NCI-H1694 (cell line): ENCODE data around the gene PPP2R2D.

Experiments used
- DNase-seq: peaks from one replicate; lab custom pipeline; 2025; lab: John Stamatoyannopoulos, UW

Gene PPP2R2D

DNA sequence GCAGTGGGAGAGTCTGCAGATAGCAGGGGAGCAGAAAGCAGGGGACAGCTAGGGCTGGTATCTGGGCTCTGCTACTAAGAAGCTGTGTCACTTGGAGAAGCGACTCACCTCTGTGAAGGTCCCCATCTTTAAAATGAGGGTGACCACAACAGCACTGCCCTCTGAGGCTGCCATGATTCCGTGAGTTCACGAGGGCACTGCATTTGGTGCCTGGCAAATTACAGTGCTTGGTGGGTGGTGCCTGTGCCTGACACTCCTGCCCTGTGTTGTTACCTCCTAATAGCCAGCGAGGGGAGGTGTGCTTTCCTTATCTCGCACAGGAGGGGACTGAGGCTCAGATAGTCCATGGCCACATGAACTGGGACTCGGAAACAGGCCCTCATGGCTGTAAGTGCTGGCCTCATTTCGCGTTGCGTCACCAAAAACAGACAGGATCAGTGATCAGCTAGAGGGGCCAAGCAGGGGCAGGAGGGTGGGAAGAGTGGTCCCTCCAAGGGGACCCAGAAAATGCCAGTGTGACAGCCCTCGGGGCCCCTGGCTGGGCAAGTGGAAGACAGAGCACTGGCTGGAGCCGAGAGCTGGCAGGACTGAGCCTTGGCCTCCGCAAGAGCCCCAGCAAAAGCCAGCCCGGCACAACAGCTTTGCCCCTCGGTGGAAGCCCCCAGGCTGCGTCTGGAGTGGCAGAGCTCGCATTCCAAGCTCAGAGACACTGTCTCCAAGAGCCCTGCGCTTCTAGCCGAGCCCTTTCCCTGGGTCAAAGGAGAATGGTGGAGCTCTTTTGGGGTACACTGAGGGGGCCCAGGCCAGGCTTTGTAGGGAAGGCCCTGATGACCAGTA is 98.3 kb downstream of the PPP2R2D start:
- no peak for DNase-seq

DNA sequence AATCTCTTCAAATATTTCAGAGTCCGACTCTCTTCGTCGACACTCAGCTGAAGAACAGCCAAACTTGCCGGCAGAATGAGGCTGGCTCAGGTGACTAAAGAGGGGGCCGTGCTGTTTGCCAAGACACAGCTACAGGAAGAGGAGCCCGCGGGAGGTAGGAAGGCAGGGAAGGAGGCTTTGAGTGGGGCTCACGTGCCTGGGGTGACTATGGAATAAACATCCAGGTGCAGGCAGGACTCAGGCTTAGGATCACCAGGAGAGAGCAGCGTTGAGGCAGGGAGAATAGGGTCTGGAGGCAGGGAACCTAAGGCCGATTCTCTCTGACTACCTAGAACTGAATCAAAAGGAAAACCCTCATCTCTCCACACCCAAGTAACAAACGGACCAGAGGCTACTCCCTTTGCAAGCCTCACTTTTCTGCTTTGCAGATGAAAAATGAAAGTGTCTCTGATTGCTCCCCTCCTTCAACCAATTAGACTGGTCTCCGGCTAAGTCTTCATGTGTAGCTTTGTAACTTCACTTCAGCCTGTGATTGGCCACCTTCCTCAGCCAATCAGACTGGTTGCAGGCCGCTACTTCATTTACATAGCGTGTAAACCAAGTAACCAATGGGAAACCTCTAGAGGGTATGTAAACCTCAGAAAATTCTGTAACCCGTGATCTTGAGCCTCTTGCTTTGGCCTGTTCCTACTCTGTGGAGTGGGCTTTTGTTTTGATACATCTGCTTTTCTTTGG is 100.6 kb downstream of the PPP2R2D start:
- DNase-seq: no peak

DNA sequence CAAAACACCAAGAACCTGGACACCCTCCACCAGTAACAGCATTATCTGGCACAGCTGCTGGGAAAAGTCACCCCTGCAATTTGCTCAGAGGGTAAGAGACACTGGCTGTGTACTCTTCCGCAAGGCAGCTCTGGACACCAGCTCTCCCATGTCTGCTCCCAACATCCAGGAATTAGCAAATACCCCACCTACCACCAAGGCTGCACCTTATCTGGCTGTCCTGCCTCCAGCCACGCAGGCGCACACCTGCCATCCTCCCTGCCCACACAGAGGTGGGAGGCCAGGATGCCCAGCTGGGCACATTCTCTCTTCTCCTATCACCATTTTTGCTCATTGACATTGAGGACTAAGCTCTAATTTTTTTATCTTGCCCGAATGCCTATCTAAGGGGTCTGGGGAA is 101.2 kb downstream of the PPP2R2D start:
- no peak for DNase-seq

DNA sequence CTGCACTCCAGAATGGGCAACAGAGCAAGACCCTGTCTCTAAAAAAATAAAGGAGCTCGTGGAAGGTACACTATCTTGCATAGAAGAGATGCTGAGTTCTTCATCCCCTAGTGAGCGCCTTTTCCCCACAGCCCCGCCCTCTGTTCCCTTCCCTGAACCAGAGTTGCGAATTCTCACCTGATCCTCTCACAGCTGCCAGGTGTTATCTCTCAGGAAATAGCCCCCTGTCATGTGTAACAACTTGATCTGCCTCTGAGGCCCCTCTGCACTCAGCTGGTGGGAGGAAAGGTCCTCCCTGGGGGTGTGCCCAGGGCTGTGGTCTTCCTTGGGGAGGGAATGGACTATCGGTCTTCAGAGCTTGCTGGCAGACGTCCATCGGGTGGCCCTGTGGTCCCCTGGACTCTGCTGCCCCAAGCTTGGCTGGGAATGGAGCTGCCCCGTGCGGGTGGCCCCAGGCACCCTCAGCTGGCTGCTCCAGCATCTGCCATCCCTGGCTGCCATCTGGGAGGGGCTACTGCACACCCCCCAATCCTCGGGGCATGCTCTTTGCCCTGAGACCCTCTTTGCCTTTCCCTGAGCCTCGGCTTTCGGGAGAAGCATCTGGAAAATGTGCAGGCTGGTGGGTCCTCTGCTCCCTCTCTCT is 102.6 kb downstream of the PPP2R2D start:
- DNase-seq: no peak

DNA sequence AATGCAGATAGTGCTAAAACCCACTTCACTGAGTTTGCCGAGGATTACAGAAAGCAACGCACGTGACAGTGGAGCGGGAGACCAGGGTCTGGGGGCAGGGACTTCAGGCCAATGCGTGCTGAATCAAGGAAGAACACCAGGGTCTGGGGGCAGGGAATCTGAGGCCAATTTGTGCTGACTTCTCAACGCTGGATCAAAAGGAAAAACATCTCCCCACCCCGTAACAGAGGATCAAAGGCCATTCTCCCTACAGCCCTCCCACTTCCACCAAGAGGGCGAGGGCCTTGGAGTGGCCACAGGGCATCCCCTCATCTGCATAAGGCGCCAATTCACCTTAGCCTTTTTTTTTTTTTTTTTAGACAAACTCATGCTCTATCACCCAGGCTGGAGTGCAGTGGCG is 103.2 kb downstream of the PPP2R2D start:
- DNase-seq: no peak

DNA sequence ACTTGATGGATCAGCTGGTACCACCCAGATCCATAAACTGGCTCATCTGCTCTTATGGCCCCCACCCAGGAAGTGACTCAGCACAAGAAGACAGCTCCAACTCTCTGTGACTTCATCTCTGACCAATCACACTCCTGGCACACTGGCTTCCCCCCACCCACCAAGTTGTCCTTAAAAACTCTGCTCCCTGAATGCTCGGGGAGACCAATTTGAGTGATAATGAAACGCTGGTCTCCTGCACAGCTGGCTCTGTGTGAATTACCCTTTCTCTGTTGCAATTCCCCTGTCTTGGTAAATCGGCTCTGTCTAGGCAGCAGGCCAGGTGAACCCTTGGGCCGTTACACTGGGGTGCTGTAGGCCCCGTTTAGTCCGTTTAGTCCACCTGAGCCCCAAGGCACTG is 104.3 kb downstream of the PPP2R2D start:
- DNase-seq: no peak

DNA sequence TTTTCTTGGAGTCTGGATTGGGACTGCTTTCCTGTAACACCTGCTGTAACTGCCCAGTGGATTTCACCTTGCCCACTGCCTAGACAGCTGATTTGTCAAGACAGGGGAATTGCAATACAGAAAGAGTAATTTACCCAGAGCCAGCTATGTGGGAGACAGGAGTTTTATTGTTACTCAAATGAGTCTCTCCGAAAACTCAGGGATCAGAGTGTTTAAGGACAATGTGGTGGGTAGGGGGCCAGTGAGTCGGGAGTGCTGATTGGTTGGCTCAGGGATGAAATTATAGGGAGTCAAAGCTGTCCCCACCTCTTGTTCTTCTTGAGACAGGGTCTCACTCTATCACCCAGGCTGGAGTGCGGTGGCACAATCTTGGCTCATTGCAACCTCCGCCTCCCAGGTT is 106.2 kb downstream of the PPP2R2D start:
- no peak for DNase-seq

DNA sequence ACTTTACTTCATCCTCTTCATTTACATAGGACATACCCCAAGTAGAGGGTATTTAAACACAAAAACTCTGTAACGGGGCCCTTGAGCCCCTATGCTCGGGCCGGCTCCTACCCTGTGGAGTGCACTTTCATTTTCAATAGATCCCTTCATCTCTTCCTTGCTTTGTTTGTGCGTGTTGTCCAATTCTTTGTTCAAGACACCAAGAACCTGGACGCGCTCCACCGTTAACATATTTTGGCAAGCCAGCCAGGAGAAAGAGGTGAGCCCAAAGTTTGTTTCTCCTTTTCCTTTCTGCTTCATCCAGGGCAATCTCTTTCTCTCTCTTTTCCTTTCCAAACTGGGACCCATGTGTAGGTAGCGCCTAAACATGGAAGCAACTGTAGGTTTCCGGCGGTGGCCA is 106.9 kb downstream of the PPP2R2D start:
- no peak for DNase-seq
